ENCODE measurements around the gene HRG.
"Not testable (repeated sequence)": the region's sequence is repeated elsewhere in the genome, so short reads cannot be mapped to it uniquely, and the experiment has no call there.

Gene HRG, protein sequence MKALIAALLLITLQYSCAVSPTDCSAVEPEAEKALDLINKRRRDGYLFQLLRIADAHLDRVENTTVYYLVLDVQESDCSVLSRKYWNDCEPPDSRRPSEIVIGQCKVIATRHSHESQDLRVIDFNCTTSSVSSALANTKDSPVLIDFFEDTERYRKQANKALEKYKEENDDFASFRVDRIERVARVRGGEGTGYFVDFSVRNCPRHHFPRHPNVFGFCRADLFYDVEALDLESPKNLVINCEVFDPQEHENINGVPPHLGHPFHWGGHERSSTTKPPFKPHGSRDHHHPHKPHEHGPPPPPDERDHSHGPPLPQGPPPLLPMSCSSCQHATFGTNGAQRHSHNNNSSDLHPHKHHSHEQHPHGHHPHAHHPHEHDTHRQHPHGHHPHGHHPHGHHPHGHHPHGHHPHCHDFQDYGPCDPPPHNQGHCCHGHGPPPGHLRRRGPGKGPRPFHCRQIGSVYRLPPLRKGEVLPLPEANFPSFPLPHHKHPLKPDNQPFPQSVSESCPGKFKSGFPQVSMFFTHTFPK

DNA sequence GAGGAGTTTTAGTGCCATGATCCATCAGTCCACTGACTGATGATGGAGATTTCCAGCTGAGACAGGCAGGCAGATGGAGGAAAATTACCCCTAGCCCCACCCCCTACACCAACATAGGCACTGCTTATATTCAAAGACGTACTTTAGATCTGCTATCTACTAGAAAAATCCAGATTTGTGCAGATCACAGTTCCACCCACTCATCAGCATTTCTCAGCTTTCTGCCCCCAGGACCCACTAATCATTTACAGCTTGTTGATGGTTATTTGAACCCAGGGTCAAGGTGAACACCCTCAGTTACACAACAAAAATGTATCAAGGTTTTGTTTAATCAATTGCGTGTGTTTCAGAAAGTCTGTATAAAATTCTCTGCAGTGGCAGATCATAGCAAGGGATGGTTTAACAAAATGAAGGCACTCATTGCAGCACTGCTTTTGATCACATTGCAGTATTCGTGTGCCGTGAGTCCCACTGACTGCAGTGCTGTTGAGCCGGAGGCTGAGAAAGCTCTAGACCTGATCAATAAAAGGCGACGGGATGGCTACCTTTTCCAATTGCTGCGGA is at the start of gene HRG:
TSS of gene HRG (plus strand) at position 390 of the 564 bp plus-strand sequence. CDS start at position 408, 18 bp downstream.
- DNase-seq = no peak

DNA sequence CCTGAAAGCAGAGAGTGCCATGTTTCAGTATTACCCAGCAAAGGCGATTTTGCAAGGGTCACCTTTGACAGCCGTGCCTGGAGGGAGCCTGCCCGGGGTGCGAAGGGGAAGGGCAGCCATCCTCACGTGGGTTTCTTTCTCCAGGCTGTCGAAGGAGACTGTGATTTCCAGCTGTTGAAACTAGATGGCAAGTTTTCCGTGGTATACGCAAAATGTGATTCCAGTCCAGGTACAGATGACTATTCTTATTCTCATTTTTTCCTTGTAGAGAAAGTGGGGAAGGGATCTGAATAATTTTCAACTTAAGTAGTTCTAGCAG is 49.6 kb upstream of the HRG start:
- no peak for DNase-seq

DNA sequence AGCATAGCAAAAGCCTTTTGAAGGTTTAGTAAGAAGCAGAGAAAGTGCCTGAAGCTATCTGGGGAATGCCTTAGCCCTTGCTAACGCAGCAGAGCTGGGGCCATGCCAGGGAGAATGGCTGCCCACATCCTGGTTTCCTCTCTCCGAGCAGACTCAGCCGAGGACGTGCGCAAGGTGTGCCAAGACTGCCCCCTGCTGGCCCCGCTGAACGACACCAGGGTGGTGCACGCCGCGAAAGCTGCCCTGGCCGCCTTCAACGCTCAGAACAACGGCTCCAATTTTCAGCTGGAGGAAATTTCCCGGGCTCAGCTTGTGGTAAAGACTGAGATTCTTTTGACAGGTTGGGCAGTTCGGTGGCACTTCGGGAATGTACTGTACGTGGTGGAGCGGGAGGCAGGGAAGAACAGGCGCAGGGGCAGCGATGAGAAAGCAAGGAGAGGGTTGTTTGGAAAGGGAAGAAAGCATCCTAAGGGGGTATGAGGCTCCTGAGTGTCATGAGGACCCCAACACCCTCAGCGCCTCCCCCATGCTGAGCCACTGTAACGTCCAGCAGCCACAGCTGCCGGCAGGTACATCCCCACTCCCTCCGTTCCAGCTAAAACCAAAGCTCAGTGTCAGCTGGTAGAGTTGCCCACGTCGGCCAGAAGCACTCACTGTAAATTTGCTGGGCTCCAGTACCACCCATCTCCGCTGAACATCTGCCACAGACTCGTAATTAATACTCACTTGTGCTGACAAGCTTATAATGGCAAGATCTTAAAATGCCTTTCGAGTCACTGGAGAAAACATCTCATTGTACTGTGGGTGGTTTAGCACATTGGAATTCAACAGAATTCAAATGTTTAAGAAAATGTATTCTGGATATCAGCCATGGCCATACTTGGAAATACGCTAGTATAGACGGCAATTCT is 48.5 kb upstream of the HRG start:
- peak; percentile 42 for DNase-seq

- DNase-seq = peak; percentile 6
These were observed 47.4 kb upstream of the HRG start for GRCh38 chr3:186618318-186618938.

DNA sequence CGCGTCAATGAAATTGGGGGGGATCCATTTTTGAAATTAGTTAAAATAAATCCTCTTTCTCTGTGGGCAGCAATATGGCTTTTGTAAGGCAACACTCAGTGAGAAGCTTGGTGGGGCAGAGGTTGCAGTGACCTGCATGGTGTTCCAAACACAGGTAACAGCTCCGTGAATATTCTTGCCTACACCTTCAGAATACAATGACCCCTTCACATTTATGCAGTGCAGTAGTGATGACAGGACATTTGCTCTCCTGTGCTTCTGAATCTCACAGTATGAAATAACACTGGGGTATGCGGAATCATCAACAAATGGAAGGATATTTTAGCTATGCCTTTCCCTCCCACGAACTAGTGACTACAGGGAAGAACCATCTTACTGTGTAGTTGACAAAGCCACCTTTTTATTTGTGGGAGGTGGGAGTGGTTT is 46.0 kb upstream of the HRG start:
- no peak for DNase-seq

DNA sequence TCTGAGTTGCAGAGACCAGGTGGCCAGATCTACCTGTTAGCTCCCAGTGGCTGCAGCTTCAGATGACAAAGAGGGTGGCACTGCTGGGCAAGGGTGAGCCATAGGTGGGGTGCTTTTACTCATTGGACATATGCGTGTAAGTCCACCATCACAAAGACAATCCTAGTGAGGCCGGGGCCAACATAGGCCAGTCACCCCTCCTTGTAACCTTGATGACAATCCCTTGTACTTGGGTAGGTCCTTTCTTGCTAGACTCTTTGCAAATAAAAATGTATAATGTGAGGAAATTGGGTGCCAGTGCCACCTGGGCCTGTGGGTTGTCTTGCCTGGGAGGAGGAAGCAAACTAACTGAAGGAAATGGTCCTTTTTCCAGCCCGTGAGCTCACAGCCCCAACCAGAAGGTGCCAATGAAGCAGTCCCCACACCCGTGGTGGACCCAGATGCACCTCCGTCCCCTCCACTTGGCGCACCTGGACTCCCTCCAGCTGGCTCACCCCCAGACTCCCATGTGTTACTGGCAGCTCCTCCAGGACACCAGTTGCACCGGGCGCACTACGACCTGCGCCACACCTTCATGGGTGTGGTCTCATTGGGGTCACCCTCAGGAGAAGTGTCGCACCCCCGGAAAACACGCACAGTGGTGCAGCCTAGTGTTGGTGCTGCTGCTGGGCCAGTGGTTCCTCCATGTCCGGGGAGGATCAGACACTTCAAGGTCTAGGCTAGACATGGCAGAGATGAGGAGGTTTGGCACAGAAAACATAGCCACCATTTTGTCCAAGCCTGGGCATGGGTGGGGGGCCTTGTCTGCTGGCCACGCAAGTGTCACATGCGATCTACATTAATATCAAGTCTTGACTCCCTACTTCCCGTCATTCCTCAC is 45.4 kb upstream of the HRG start:
- DNase-seq = no peak

- DNase-seq = no peak
These were observed 43.7 kb upstream of the HRG start for GRCh38 chr3:186621894-186622650.

- no peak for DNase-seq
These were observed 43.0 kb upstream of the HRG start for GRCh38 chr3:186622651-186623310.

GRCh38 chr3:186624598-186624997 is 41.2 kb upstream of the HRG start:
- DNase-seq = no peak

GRCh38 chr3:186625600-186626042 is 40.2 kb upstream of the HRG start:
- DNase-seq = no peak

- DNase-seq = no peak
These were observed 39.5 kb upstream of the HRG start for GRCh38 chr3:186626254-186626847.

GRCh38 chr3:186627852-186628414 is 37.9 kb upstream of the HRG start:
- DNase-seq = no peak

- DNase-seq = no peak
These were observed 37.1 kb upstream of the HRG start for GRCh38 chr3:186628756-186629155.

GRCh38 chr3:186630950-186631641 is 34.7 kb upstream of the HRG start:
- DNase-seq = no peak

DNA sequence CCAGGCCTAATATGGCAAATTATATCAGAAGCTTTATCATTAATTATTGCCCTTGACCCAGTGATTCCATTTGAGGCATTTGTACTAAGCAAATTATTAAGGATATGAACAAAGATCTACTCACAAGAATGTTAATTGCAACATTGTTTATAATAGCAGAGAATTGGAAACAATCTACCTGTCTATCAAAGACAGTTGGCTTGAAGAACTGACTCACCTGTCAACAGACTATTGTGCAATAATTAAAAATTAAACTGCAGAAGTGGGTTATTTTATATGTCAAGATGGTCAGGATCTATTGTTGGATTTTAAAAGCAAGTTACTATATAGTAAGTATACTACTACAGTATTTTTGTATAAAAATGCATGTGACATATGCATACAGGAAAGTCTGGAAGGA is 32.3 kb upstream of the HRG start:
- DNase-seq = no peak

GRCh38 chr3:186634207-186634606 is 31.6 kb upstream of the HRG start:
- not testable (repeated sequence) for DNase-seq

DNA sequence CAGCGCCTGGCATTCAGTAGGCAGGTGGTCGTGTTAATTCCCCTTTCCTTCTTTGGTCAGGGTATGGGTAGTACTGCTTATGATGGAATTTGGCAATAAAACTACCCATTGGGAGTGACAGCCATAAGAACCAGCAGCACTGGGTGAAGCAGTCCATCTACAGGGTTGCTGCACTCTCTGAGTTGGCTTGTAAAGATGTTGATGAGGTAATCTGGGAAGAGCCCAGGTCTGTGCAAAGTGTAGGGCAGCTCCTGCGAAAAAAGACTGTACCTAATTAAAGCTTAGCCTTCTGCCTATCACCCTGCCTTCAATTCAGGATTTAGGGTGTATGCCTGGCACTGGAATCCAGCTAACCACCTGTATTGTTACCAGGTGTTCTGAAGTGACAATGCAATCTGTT is 30.3 kb upstream of the HRG start:
- no peak for DNase-seq

- no peak for DNase-seq
These were observed 29.3 kb upstream of the HRG start for GRCh38 chr3:186636536-186636935.

- no peak for DNase-seq
These were observed 28.1 kb upstream of the HRG start for GRCh38 chr3:186637686-186638085.
